Left ventricle myocardium inferior (tissue), 1 donor: ENCODE results near the gene GOSR2. TPM values are rescaled to one million over a fixed set of nuclear protein-coding genes. Genes with fewer than 3 reads are reported as not detected.
A peak's percentile ranks its signal among the peaks of the same experiment; 100 is the strongest.
"Not testable (repeated sequence)": the region's sequence is repeated elsewhere in the genome, so short reads cannot be mapped to it uniquely, and the experiment has no call there.

Experiments used
- DNase-seq: peaks from one replicate; pipeline ENCODE4 v3.0.0-alpha.2; 2020
- H3K27ac ChIP-seq: fragments of 200-600 bp; replicated peaks from 2 replicates; pipeline ENCODE4 v1.8.0; 2021
- H3K27me3 ChIP-seq: fragments of 200-600 bp; 2 replicates; pipeline ENCODE4 v1.8.0; 2021; ENCODE audit warnings: low read depth
- H3K36me3 ChIP-seq: fragments of 200-600 bp; 2 replicates; pipeline ENCODE4 v1.8.0; 2021
- H3K4me1 ChIP-seq: fragments of 200-600 bp; 2 replicates; pipeline ENCODE4 v1.8.0; 2021
- H3K4me3 ChIP-seq: fragments of 200-600 bp; 2 replicates; pipeline ENCODE4 v1.8.0; 2021; ENCODE audit warnings: mild to moderate bottlenecking, moderate library complexity
- H3K9me3 ChIP-seq: fragments of 200-600 bp; replicated peaks from 2 replicates; pipeline ENCODE4 v1.8.0; 2021
- CTCF ChIP-seq: fragments of 200-600 bp; IDR thresholded peaks from 2 replicates; pipeline ENCODE4 v1.8.0; 2021; ENCODE audit warnings: antibody characterized with exemption, mild to moderate bottlenecking, borderline replicate concordance
- intact Hi-C: fragments of 100-400 bp; cut with micrococcal nuclease; formaldehyde crosslinking; loops from one replicate; pipeline ENCODE4 v1.11.0; 2022
- total RNA-seq: library from RNA; stranded (reverse); fragmentation: NEBNext Ultra II Directional; extraction: Animal tissue kit (Norgen Biotek cat#: 25700); gene quantifications from one replicate; pipeline ENCODE4 v1.2.1, GENCODE V29; 2021
- donor health status: DM: no; HTN: yes; CAD: no; lungs with severe emphysema.

The GOSR2 gene
- total RNA-seq, 1 donor from 2014 or later: 41.9 TPM

DNA sequence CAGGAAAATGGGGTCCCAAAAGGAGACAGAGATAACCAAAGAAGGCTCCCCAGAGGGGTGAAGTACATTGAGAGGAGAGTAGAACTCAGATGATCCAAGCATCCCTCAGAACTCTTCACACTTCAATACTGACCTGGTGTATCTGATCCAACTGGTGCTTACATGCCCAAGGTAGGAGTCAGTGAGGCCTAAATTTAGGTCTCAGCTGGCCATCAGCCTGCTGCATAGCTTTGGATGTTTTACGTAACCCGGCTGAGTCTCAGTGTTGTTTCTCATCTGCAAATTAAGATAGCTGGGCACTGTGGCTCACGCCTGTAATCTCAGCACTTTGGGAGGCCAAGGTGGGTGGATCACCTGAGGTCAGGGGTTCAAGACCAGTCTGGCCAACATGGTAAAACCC, 11.6 kb upstream of the GOSR2 start:
- intact Hi-C loops: no loop called here
- no peaks in the 10 kb centered on the region for H3K27me3 ChIP-seq
- peaks cover 1% of the 10 kb centered on the region for H3K9me3 ChIP-seq
- no peaks in the 10 kb centered on the region for H3K36me3 ChIP-seq
- TF ChIP-seq CTCF: no peak
- H3K4me3 ChIP-seq: no peak overlapping the region
- peaks cover 10% of the 10 kb centered on the region for H3K4me1 ChIP-seq
- DNase-seq: no peak
- peak overlapping the region; percentile 40 for H3K27ac ChIP-seq

DNA sequence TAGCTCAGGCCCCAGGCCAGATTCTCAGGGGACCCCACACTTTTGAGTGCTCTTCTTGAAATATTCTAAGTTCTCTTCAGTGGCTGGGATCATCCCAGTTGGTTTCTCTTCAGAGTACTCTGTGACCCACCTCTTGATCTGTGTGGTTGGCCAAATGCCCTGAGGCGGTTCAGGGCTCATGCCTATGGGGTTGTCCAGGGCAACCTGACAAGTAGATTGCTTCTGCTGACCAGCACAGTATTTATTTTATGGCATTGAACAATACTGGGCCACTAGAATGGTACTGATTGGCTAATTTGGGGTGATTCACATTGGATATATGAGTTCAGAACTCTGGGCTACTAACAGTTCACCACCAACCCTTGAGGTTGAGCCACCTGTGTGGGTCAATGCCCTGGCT, 7.4 kb upstream of the GOSR2 start:
- Histone ChIP-seq H3K9me3 (peaks cover 6% of the 10 kb centered on the region), H3K27me3 (no peaks in the 10 kb centered on the region), H3K4me1 (no peaks in the 10 kb centered on the region), H3K27ac (no peak overlapping the region), H3K36me3 (no peaks in the 10 kb centered on the region), H3K4me3 (no peak overlapping the region)
- no peak for DNase-seq
- intact Hi-C loops: no loop called here
- TF ChIP-seq CTCF: no peak

- no peaks in the 10 kb centered on the region for H3K36me3 ChIP-seq
- H3K27ac ChIP-seq: no peak overlapping the region
- DNase-seq: no peak
- TF ChIP-seq CTCF: no peak
- no peaks in the 10 kb centered on the region for H3K4me1 ChIP-seq
- intact Hi-C loops: no loop called here
- no peak overlapping the region for H3K4me3 ChIP-seq
- peaks cover 6% of the 10 kb centered on the region for H3K9me3 ChIP-seq
- H3K27me3 ChIP-seq: no peaks in the 10 kb centered on the region
These were observed 6.7 kb upstream of the GOSR2 start for GRCh38 chr17:46916211-46916610.

DNA sequence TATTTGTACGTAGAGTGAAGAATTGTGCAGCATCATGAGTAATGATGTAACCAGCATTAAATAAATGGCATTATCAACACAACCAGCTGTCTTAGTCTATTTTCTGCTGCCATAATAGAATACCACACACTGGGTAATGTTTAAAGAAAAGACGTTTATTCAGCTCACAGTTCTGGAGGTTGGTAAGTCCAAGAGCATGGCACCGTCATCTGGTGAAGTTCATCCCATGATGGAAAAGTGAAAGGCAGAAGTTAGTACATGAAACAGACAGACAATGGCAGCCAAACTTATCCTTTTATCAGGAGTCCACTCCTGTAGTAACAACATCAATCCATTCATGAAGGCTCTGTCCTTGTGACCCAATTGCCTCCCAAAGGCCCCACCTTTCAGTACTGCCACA, 6.3 kb upstream of the GOSR2 start:
- H3K27me3 ChIP-seq: no peaks in the 10 kb centered on the region
- intact Hi-C loops: no loop called here
- peaks cover 6% of the 10 kb centered on the region for H3K9me3 ChIP-seq
- TF ChIP-seq CTCF: no peak
- DNase-seq: no peak
- H3K27ac ChIP-seq: no peak overlapping the region
- no peaks in the 10 kb centered on the region for H3K36me3 ChIP-seq
- no peak overlapping the region for H3K4me3 ChIP-seq
- no peaks in the 10 kb centered on the region for H3K4me1 ChIP-seq

- Histone ChIP-seq H3K36me3 (no peaks in the 10 kb centered on the region), H3K27me3 (no peaks in the 10 kb centered on the region), H3K9me3 (peaks cover 6% of the 10 kb centered on the region), H3K27ac (no peak overlapping the region), H3K4me3 (no peak overlapping the region), H3K4me1 (no peaks in the 10 kb centered on the region)
- no peak for DNase-seq
- no peak for TF ChIP-seq CTCF
- intact Hi-C loops: no loop called here
These were observed 5.9 kb upstream of the GOSR2 start for GRCh38 chr17:46917041-46917440.

DNA sequence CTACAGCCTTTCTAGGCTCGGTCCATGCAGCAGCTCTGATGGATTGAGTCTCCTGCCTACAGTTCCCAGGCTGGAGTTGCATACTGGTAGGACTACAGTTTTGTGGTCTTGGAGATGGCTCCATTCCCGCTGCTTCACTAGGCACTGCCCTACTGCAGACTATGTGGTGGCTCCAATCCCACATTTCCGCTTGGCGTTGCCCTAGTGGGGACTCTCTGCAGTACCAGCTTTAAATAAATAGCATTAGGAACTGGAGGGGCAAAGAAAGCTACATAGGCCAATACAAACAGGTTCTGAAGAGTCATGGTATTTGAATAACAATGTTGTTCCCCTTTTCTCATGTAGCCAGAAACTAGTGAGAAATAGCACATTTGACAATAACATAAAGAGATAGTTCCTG, 5.4 kb upstream of the GOSR2 start:
- Histone ChIP-seq H3K27ac (no peak overlapping the region), H3K4me3 (no peak overlapping the region), H3K9me3 (peaks cover 6% of the 10 kb centered on the region), H3K27me3 (no peaks in the 10 kb centered on the region), H3K4me1 (peaks cover 4% of the 10 kb centered on the region), H3K36me3 (no peaks in the 10 kb centered on the region)
- no peak for TF ChIP-seq CTCF
- DNase-seq: no peak
- intact Hi-C loops: no loop called here

GRCh38 chr17:46921962-46922361, 998 bp upstream of the GOSR2 start:
- DNase-seq, H3K27me3 ChIP-seq, intact Hi-C loops, H3K9me3 ChIP-seq, H3K36me3 ChIP-seq, H3K27ac ChIP-seq: not testable (repeated sequence)
- Histone ChIP-seq H3K4me3 (peak overlapping the region; percentile 88), H3K4me1 (peaks cover 44% of the 10 kb centered on the region)
